HTERT RPE-1 (cell line): ENCODE measurements around the gene PCDHGB4.
"Not testable (repeated sequence)": the region's sequence is repeated elsewhere in the genome, so short reads cannot be mapped to it uniquely, and the experiment has no call there.

ENCODE experiments used
- in situ Hi-C: fragments of 300-500 bp; cut with MboI; formaldehyde crosslinking; loops from 4 replicates; pipeline ENCODE4 v1.14.3; 2020; ENCODE audit warnings: low sequenced_read_pairs

The PCDHGB4 gene

DNA sequence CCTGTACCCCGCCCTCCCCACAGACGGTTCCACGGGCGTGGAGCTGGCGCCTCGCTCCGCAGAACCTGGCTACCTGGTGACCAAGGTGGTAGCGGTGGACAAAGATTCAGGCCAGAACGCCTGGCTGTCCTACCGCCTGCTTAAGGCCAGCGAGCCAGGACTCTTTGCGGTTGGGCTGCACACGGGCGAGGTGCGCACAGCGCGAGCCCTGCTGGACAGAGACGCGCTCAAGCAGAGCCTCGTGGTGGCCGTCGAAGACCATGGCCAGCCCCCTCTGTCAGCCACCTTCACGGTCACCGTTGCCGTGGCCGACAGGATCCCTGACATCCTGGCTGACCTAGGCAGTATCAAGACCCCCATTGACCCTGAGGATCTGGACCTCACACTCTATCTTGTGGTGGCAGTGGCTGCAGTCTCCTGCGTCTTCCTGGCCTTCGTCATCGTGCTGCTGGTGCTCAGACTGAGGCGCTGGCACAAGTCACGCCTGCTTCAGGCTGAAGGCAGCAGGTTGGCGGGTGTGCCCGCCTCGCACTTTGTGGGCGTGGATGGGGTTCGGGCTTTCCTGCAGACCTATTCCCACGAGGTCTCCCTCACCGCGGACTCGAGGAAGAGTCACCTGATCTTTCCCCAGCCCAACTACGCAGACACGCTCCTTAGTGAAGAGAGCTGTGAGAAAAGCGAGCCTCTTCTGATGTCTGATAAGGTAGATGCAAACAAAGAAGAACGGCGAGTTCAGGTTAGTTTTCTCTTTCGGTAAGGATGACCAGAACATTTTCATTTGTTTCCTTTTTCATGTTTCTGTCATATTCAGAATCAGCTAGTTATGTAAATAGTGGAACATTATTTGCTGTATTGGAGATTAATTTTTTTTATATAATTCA lies 21.2 kb upstream of the PCDHGB4 start:
- in situ Hi-C loops: no loop called here

GRCh38 chr5:141369994-141370848 lies 17.3 kb upstream of the PCDHGB4 start, which contains the start of gene PCDHGB3:
PCDHGB3 (plus strand) TSS chr5:141370242; CDS start chr5:141370395, 153 bp downstream.
- in situ Hi-C loops: no loop called here

DNA sequence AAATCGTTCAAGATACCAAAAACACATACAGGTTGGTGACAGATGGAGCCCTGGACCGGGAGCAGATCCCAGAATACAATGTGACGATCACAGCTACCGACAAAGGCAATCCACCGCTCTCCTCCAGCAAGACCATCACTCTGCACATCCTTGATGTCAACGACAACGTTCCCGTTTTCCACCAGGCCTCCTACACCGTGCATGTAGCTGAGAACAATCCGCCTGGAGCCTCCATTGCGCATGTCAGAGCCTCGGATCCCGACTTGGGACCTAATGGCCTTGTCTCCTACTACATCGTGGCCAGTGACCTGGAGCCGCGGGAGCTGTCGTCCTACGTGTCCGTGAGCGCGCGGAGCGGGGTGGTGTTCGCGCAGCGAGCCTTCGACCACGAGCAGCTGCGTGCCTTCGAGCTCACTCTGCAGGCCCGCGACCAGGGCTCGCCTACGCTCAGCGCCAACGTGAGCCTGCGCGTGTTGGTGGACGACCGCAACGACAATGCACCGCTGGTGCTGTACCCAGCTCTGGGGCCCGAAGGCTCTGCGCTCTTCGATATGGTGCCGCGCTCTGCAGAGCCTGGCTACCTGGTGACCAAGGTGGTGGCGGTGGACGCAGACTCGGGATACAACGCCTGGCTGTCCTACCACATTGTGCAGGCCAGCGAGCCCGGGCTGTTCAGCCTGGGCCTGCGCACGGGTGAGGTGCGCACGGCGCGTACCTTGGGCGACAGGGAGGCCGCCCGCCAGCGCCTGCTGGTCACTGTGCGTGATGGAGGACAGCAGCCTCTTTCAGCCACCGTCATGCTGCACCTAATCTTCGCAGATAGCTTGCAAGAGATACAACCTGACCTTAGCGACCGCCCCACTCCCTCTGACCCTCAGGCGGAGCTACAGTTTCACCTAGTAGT lies 15.7 kb upstream of the PCDHGB4 start:
- in situ Hi-C loops: no loop called here

- in situ Hi-C loops: no loop called here
Observed at GRCh38 chr5:141373673-141374317, 13.7 kb upstream of the PCDHGB4 start, which contains the start of gene PCDHGA6. PCDHGA6 (plus strand) TSS chr5:141373891; CDS start chr5:141374084, 193 bp downstream.

DNA sequence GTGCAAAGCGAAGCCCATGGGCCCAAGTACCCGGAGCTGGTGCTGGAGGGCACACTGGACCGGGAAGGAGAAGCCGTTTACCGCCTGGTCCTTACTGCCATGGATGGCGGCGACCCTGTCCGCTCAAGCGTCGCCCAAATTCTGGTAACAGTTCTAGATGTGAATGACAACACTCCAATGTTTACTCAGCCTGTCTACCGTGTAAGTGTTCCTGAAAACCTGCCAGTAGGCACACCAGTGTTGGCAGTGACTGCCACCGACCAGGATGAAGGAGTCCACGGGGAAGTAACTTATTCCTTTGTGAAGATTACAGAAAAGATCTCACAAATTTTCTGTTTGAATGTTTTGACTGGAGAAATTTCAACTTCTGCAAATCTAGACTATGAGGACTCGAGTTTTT lies 12.9 kb upstream of the PCDHGB4 start:
- in situ Hi-C loops: no loop called here

DNA sequence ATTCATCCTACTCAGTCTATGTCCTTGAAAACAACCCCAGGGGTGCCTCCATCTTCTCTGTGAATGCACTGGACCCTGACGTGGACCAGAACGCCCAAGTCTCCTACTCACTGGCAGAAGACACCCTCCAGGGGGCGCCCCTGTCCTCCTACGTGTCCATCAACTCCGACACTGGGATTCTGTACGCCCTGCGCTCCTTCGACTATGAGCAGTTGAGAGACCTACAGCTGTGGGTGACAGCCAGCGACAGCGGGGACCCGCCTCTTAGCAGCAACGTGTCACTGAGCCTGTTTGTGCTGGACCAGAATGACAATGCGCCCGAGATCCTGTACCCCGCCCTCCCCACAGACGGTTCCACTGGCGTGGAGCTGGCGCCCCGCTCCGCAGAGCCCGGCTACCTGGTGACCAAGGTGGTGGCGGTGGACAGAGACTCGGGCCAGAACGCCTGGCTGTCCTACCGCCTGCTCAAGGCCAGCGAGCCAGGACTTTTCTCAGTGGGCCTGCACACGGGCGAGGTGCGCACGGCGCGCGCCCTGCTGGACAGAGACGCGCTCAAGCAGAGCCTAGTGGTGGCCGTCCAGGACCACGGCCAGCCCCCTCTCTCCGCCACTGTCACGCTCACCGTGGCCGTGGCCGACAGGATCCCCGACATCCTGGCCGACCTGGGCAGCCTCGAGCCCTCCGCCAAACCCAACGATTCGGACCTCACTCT lies 11.9 kb upstream of the PCDHGB4 start:
- in situ Hi-C loops: not testable (repeated sequence)

- in situ Hi-C loops: no loop called here
Observed at GRCh38 chr5:141382469-141383294, 4.8 kb upstream of the PCDHGB4 start, which contains the start of gene PCDHGA7. PCDHGA7 (plus strand) TSS chr5:141382742; CDS start chr5:141382900, 158 bp downstream.

DNA sequence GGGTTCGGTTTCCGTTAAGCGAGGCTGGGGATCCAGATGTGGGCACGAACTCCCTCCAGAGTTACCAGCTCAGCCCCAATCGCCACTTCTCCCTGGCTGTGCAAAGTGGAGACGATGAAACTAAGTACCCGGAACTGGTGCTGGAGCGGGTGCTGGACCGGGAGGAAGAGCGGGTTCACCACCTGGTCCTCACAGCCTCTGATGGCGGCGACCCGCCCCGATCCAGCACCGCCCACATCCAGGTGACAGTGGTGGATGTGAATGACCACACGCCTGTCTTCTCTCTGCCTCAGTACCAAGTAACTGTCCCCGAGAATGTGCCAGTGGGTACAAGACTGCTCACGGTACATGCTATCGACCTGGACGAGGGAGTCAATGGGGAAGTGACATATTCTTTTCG lies 4.2 kb upstream of the PCDHGB4 start:
- in situ Hi-C loops: no loop called here

- in situ Hi-C loops: no loop called here
Observed at GRCh38 chr5:141384471-141385267, 2.8 kb upstream of the PCDHGB4 start.

DNA sequence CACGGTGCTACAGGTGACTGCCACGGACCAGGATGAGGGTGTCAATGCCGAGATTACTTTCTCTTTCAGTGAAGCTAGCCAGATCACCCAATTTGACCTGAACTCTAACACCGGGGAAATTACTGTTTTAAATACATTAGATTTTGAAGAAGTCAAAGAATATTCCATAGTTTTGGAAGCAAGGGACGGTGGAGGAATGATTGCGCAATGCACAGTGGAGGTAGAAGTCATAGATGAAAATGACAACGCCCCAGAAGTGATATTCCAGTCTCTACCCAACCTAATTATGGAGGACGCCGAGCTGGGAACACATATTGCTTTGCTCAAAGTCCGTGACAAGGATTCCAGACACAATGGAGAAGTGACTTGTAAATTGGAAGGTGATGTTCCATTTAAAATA lies 1.2 kb downstream of the PCDHGB4 start:
- in situ Hi-C loops: no loop called here

DNA sequence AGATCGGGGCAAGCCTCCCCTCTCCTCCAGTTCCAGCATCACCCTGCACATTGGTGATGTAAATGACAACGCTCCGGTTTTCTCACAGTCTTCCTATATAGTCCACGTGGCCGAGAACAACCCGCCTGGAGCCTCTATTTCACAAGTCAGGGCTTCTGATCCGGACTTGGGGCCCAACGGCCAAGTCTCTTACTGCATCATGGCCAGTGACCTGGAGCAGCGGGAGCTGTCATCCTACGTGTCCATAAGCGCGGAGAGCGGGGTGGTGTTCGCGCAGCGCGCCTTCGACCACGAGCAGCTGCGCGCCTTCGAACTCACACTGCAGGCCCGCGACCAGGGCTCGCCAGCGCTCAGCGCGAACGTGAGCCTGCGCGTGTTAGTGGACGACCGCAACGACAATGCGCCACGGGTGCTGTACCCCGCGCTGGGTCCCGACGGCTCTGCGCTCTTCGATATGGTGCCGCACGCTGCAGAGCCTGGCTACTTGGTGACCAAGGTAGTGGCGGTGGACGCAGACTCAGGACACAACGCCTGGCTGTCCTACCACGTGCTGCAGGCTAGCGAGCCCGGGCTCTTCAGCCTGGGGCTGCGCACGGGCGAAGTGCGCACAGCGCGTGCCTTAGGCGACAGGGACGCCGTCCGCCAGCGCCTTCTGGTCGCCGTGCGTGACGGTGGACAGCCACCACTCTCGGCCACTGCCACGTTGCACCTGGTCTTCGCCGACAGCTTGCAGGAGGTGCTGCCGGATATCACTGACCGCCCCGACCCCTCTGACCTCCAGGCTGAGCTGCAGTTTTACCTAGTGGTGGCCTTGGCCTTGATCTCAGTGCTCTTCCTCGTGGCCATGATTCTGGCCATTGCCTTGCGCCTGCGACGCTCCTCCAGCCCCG lies 1.9 kb downstream of the PCDHGB4 start:
- in situ Hi-C loops: no loop called here

DNA sequence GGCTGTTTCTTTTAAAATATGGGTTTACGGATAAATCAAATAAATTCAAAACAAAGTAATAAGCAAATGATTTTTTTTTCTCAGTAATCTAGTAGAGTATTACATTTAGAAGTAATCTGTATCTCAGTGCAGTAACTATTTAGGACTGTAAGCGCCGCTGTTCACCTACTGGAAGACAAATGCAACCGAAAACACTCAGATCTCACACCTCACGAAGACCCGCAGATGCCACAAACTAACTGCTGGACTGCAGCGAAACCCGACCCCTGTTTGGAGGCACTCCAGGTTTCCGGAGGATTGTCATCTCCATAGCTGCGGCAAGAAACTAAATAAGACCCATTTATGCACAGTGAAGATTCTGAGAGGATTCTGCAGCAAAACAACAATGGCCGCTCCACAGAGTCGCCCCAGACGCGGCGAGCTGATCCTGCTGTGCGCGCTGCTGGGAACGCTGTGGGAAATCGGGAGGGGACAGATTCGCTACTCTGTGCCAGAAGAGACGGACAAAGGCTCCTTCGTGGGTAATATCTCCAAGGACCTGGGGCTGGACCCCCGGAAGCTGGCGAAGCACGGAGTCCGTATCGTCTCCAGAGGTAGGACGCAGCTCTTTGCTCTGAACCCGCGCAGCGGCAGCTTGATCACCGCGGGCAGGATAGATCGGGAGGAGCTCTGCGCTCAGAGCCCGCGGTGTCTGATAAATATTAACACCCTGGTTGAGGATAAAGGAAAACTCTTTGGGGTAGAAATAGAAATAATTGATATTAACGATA lies 5.1 kb downstream of the PCDHGB4 start, which contains the start of gene PCDHGA8:
Gene PCDHGA8 (plus strand): TSS at position 205 of the 770 bp plus-strand sequence. CDS start 181 bp downstream, at position 386.
- in situ Hi-C loops: no loop called here

- in situ Hi-C loops: no loop called here
Observed at GRCh38 chr5:141393267-141393666, 5.8 kb downstream of the PCDHGB4 start.

- in situ Hi-C loops: not testable (repeated sequence)
Observed at GRCh38 chr5:141394401-141395187, 7.1 kb downstream of the PCDHGB4 start.
